B cell (primary cell): ENCODE data around the gene HLCS. TPM values are rescaled to one million over a fixed set of nuclear protein-coding genes. Genes with fewer than 3 reads are reported as not detected.

ENCODE experiments used
- ATAC-seq: fragments of 200-7000 bp; cut with Tn5 transposase; one replicate; pipeline ENCODE4 v1.10.0; 2021; ENCODE audit warnings: low read depth, mild to moderate bottlenecking, moderate number of reproducible peaks, moderate library complexity
- CTCF ChIA-PET: fragments of 350-600 bp; sonication (Branson Sonifier 250); formaldehyde crosslinking; loops from one replicate; lab custom pipeline; 2021; ENCODE audit warnings: antibody characterized with exemption, inconsistent platforms; lab: Charles Lee
- POLR2A ChIA-PET: fragments of 350-600 bp; sonication (Branson Sonifier 250); formaldehyde crosslinking; loops from one replicate; lab custom pipeline; 2021; ENCODE audit warnings: antibody characterized with exemption; lab: Charles Lee
- DNase-seq: peaks from one replicate; pipeline ENCODE4 v3.0.0; 2013
- H2AFZ ChIP-seq: 2 replicates; pipeline ENCODE4 v1.6.1; 2012; ENCODE audit warnings: mild to moderate bottlenecking, low read depth, low read length; ENCODE audit not compliant: insufficient read depth, poor library complexity, severe bottlenecking
- H3K27ac ChIP-seq, 2 donors: 1 replicate in 1 of 2; 2 replicates in 1 of 2; pipeline ENCODE4 v1.5.1; 2012 to 2013; ENCODE audit warnings: low read length in 2 of 2, mild to moderate bottlenecking in 2 of 2, moderate library complexity in 1 of 2
- H3K27me3 ChIP-seq, 4 experiments: fragments of 200-600 bp in 1 of 4; sonication (generic) in 1 of 4; replicated peaks in 1 of 4; 1 replicate in 2 of 4; 2 replicates in 2 of 4; pipeline versions ENCODE4 v1.6.1 to v1.7.0; 2013 to 2016; ENCODE audit warnings: low read length in 3 of 4, mild to moderate bottlenecking in 2 of 4, mixed read lengths in 1 of 4, moderate library complexity in 1 of 4; ENCODE audit not compliant: insufficient read depth in 4 of 4, control insufficient read depth in 3 of 4; ENCODE audit errors: control extremely low read depth in 1 of 4
- H3K36me3 ChIP-seq, 2 experiments: replicated peaks in 1 of 2; 1 replicate in 1 of 2; 2 replicates in 1 of 2; pipeline versions ENCODE4 v1.6.1 to v1.7.1; 2013; ENCODE audit warnings: low read length in 1 of 2; ENCODE audit not compliant: insufficient read depth in 2 of 2, control insufficient read depth in 1 of 2; ENCODE audit errors: control extremely low read depth in 1 of 2, extremely low read depth in 1 of 2
- H3K4me1 ChIP-seq, 2 donors: fragments of 200-600 bp in 1 of 2; sonication (generic) in 1 of 2; 1 replicate in 1 of 2; 2 replicates in 1 of 2; pipeline versions ENCODE4 v1.5.1 to v1.6.1; 2013 to 2017; ENCODE audit warnings: low read length in 2 of 2; ENCODE audit not compliant: control insufficient read depth in 2 of 2, insufficient read depth in 2 of 2
- H3K4me2 ChIP-seq: replicated peaks from 2 replicates; pipeline ENCODE3; 2012; ENCODE audit warnings: mild to moderate bottlenecking, low read depth, low read length; ENCODE audit not compliant: poor library complexity, severe bottlenecking
- H3K4me3 ChIP-seq, 5 experiments: fragments of 200-600 bp in 1 of 5; sonication (generic) in 1 of 5; 1 replicate in 3 of 5; 2 replicates in 2 of 5; pipeline versions ENCODE4 v1.5.1 to v1.7.0; 2011 to 2016; ENCODE audit warnings: low read length in 4 of 5, mild to moderate bottlenecking in 4 of 5, low read depth in 2 of 5, control low read depth in 1 of 5, moderate library complexity in 1 of 5; ENCODE audit not compliant: insufficient read depth in 1 of 5; ENCODE audit errors: control extremely low read depth in 1 of 5, extremely low read depth in 1 of 5
- H3K79me2 ChIP-seq: fragments of 200-600 bp; sonication (generic); one replicate; pipeline ENCODE4 v1.6.0; 2016; ENCODE audit warnings: low read length; ENCODE audit not compliant: control insufficient read depth, insufficient read depth
- H3K9ac ChIP-seq: fragments of 200-600 bp; sonication (generic); 2 replicates; pipeline ENCODE4 v1.6.1; 2017; ENCODE audit warnings: mild to moderate bottlenecking, low read length, moderate library complexity
- H3K9me3 ChIP-seq, 3 donors: one replicate each; pipeline versions ENCODE4 v1.6.1 to v1.7.1; 2013; ENCODE audit warnings: low read length in 2 of 3; ENCODE audit not compliant: control insufficient read depth in 2 of 3, insufficient read depth in 1 of 3; ENCODE audit errors: control extremely low read depth in 1 of 3
- H4K20me1 ChIP-seq: 2 replicates; pipeline ENCODE4 v1.6.0; 2012; ENCODE audit warnings: mild to moderate bottlenecking, low read length; ENCODE audit not compliant: insufficient read depth, control insufficient read depth, poor library complexity, severe bottlenecking
- H3K27ac Mint-ChIP-seq: one replicate; pipeline ENCODE4 v1.8.0; 2021; ENCODE audit warnings: mixed read lengths
- H3K27me3 Mint-ChIP-seq: one replicate; pipeline ENCODE4 v1.8.0; 2021; ENCODE audit warnings: mixed read lengths
- H3K4me1 Mint-ChIP-seq: one replicate; pipeline ENCODE4 v1.8.0; 2021; ENCODE audit warnings: mixed read lengths
- H3K4me3 Mint-ChIP-seq: one replicate; pipeline ENCODE4 v1.8.0; 2021; ENCODE audit warnings: mixed read lengths
- H3K9me3 Mint-ChIP-seq: one replicate; pipeline ENCODE4 v1.8.0; 2022; ENCODE audit warnings: mixed read lengths; ENCODE audit not compliant: insufficient read depth
- EZH2 ChIP-seq: IDR thresholded peaks from 2 replicates; pipeline ENCODE4 v1.6.1; 2012; ENCODE audit warnings: borderline replicate concordance, low read depth, mild to moderate bottlenecking, moderate library complexity, low read length; ENCODE audit not compliant: insufficient read depth, poor library complexity, severe bottlenecking
- WGBS: methylation state at CpG from one replicate; pipeline ENCODE4 v1.1.5; 2013; ENCODE audit warnings: missing lambda C conversion rate; ENCODE audit not compliant: insufficient coverage; 5-methylcytosine and 5-hydroxymethylcytosine counted together
- intact Hi-C: fragments of 100-400 bp; cut with micrococcal nuclease; formaldehyde crosslinking; loops from one replicate; pipeline ENCODE4 v1.10.0; 2022
- polyA plus RNA-seq: library from polyadenylated mRNA; depleted of rRNA; stranded (reverse); fragments of >200 nt; gene quantifications from 2 replicates; pipeline ENCODE4 v1.2.3, GENCODE V29; 2012
- total RNA-seq, 2 donors: library from RNA; stranded (reverse); fragments of 120-200 nt in 1 of 2; gene quantifications; 1 replicate in 1 of 2; 2 replicates in 1 of 2; pipeline versions ENCODE4 v1.2.3 to v1.2.4, GENCODE V29; 2013 to 2022
- TF ChIP-seq, protein P1 (sequence below): fragments of 200-600 bp; IDR thresholded peaks from one replicate; pipeline ENCODE4 v1.8.0; 2022; ENCODE audit warnings: antibody characterized with exemption, mild to moderate bottlenecking

Gene HLCS
- total and polyA plus RNA-seq, 2 donors (not counting 1 experiment from before 2014, with no cell fraction given), result 4.4 to 14.7 TPM

- ChIA-PET POLR2A (no interaction called here), CTCF (no interaction called here)
- ATAC-seq, result no peak
- no peaks in the 10 kb centered on the region for H3K4me1 Mint-ChIP-seq
- Histone ChIP-seq H2AFZ (no peak overlapping the region), H3K4me2 (no peak overlapping the region), H3K9me3 (peaks cover 12 to 23% (median 19%) of the 10 kb centered on the region in 3 donors), H3K79me2 (no peaks in the 10 kb centered on the region), H4K20me1 (no peaks in the 10 kb centered on the region), H3K4me3 (no peak overlapping the region), H3K27ac (no peak overlapping the region), H3K9ac (no peak overlapping the region), H3K36me3 (no peaks in the 10 kb centered on the region), H3K27me3 (no peaks in the 10 kb centered on the region), H3K4me1 (no peaks in the 10 kb centered on the region)
- 75% methylated on average over 1 of the region's 4 CpGs for WGBS
- no peaks in the 10 kb centered on the region for H3K27me3 Mint-ChIP-seq
- TF ChIP-seq EZH2, result no peak
- TF ChIP-seq, protein P1, sequence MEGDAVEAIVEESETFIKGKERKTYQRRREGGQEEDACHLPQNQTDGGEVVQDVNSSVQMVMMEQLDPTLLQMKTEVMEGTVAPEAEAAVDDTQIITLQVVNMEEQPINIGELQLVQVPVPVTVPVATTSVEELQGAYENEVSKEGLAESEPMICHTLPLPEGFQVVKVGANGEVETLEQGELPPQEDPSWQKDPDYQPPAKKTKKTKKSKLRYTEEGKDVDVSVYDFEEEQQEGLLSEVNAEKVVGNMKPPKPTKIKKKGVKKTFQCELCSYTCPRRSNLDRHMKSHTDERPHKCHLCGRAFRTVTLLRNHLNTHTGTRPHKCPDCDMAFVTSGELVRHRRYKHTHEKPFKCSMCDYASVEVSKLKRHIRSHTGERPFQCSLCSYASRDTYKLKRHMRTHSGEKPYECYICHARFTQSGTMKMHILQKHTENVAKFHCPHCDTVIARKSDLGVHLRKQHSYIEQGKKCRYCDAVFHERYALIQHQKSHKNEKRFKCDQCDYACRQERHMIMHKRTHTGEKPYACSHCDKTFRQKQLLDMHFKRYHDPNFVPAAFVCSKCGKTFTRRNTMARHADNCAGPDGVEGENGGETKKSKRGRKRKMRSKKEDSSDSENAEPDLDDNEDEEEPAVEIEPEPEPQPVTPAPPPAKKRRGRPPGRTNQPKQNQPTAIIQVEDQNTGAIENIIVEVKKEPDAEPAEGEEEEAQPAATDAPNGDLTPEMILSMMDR, result no peak
- intact Hi-C loops, result no loop called here
- H3K27ac Mint-ChIP-seq, result no peak overlapping the region
- no peak for DNase-seq
- peaks cover 4% of the 10 kb centered on the region for H3K9me3 Mint-ChIP-seq
- no peak overlapping the region for H3K4me3 Mint-ChIP-seq
Measured at GRCh38 chr21:36879827-36880226, 86.6 kb downstream of the HLCS start.

DNA sequence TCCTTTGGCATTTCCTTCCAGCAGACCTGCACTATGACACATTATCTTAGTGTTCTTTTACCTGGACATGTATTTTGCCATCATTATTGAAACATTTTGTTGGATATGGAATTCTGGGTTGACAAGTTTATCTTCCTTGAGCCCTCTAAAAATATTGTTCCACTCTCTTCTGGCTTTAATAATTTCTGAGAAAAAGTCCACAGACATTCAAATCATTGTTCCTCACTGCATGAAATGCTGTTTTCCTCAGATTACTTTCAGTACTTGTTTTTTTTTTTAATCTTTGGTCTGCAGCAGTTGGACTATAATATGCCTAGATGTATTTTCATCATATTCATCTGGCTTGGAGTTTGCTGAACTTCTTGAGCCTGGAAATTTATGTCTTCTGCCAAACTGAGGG lies 88.7 kb downstream of the HLCS start:
- intact Hi-C loops, result no loop called here
- POLR2A ChIA-PET, result no interaction called here
- no peak overlapping the region for H3K4me3 Mint-ChIP-seq
- Histone ChIP-seq H3K4me3 (no peak overlapping the region), H3K27ac (no peak overlapping the region), H3K36me3 (no peaks in the 10 kb centered on the region), H3K4me2 (no peak overlapping the region), H3K9me3 (peaks cover 8 to 12% (median 8%) of the 10 kb centered on the region in 3 donors), H3K79me2 (no peaks in the 10 kb centered on the region), H3K4me1 (no peaks in the 10 kb centered on the region), H2AFZ (no peak overlapping the region), H3K27me3 (no peaks in the 10 kb centered on the region), H4K20me1 (no peaks in the 10 kb centered on the region), H3K9ac (no peak overlapping the region)
- peaks cover 4% of the 10 kb centered on the region for H3K9me3 Mint-ChIP-seq
- H3K4me1 Mint-ChIP-seq, result no peaks in the 10 kb centered on the region
- no peak overlapping the region for H3K27ac Mint-ChIP-seq
- ATAC-seq, result no peak
- no peak for TF ChIP-seq EZH2
- TF ChIP-seq, protein P1, result no peak
- CTCF ChIA-PET, result no interaction called here
- H3K27me3 Mint-ChIP-seq, result no peaks in the 10 kb centered on the region
- DNase-seq, result no peak
